ENCODE results near the gene LHFPL6. TPM values are rescaled to one million over a fixed set of nuclear protein-coding genes. Genes with fewer than 3 reads are reported as not detected.

Gene LHFPL6
- total and polyA plus RNA-seq, 10 of the 15 experiments (the other 5 are each of a cell fraction or from before 2014, with no cell fraction given) = 0.11 to 4.6 (median 0.41) TPM

DNA sequence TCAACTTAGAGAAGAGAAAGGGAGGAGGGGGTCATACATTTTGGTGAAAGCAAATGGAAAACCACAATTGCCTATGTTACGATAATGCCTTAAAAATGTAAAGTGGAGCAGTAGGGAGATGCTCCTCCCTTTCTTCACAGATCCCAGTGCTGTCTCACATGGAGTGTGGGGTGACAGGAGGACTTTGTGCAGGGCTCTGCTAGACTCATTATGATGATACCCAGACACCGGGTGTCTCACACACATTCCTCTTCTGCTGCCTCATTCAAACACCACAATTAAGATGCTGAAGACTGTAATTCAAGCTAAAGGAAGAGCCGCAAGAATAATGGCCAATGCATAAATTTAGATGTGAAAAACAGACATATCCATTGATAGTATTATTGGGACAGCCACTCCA, 150.6 kb downstream of the LHFPL6 start:
- Histone ChIP-seq H3K9ac (ENCODE audit: control insufficient read depth, insufficient read depth, low read length) (no peak overlapping the region), H4K20me1 (ENCODE audit: control insufficient read depth, insufficient read depth) (no peaks in the 10 kb centered on the region), H3K79me2 (ENCODE audit: control insufficient read depth, insufficient read depth, low read length) (no peaks in the 10 kb centered on the region), H3K27ac (ENCODE audit: control insufficient read depth, insufficient read depth) (no peak overlapping the region), H3K36me3 (ENCODE audit: control insufficient read depth in 2 of 2, insufficient read depth in 2 of 2, low read length in 1 of 2) (no peaks in the 10 kb centered on the region), H3K4me1 (ENCODE audit: control insufficient read depth, insufficient read depth, low read length) (no peaks in the 10 kb centered on the region), H3K4me2 (ENCODE audit: control insufficient read depth, insufficient read depth) (no peak overlapping the region), H3K4me3 (no peak overlapping the region), H3K9me3 (replicated peaks; ENCODE audit: control insufficient read depth, insufficient read depth, low read length) (no peaks in the 10 kb centered on the region), H3K27me3 (replicated peaks in 1 of 2; ENCODE audit: control insufficient read depth in 2 of 2, insufficient read depth in 2 of 2, low read length in 1 of 2) (no peaks in the 10 kb centered on the region), H2AFZ (ENCODE audit: control insufficient read depth, low read depth, low read length) (no peak overlapping the region)
- no TSS peak for BruUV-seq (replicated peaks)
- intact Hi-C loops (cut with micrococcal nuclease; ENCODE audit: unreplicated experiment) = no loop called here
- ChIA-PET SMC1A (ENCODE audit: uncharacterized antibody, unreplicated experiment) (interaction anchor here (0.8 to 1.9 kb wide), 10 partner anchors 8 to 307 kb away, joined by 3 to 10 read pairs (median 4); no protein-coding TSS in a partner anchor), RAD21 (ENCODE audit: unreplicated experiment) (interaction anchor here (1.2 to 1.6 kb wide), 2 partner anchors 36 to 159 kb away, joined by 4 to 7 read pairs; no protein-coding TSS in a partner anchor), CTCF (interaction anchor here (0.8 to 1.4 kb wide), 2 partner anchors 10 to 178 kb away, joined by 4 to 5 read pairs; no protein-coding TSS in a partner anchor), POLR2A (no interaction called here)
- no peak for ATAC-seq
- no peak for FAIRE-seq
- no peak for DNase-seq (ENCODE audit: low read depth, low spot score)
- in situ Hi-C loops (cut with MboI) = no loop called here
- TF ChIP-seq BRCA1 (IDR thresholded peaks at IDR 0.05; ENCODE audit: low read depth, low read length) = no peak
- TF ChIP-seq RCOR1 (conservative IDR thresholded peaks at IDR 0.05; ENCODE audit: low read depth, low read length) = no peak
- TF ChIP-seq ZZZ3 (IDR thresholded peaks at IDR 0.05; ENCODE audit: control insufficient read depth, insufficient read length, low read depth) = no peak
- TF ChIP-seq RAD51 (IDR thresholded peaks at IDR 0.05) = no peak
- TF ChIP-seq MAX (IDR thresholded peaks at IDR 0.05; ENCODE audit: low read depth, low read length) = no peak
- no peak for TF ChIP-seq SIN3A (IDR thresholded peaks at IDR 0.05; ENCODE audit: low read depth, low read length)
- TF ChIP-seq TCF3 (IDR thresholded peaks at IDR 0.05; ENCODE audit: borderline replicate concordance, insufficient read depth, low read depth, low read length) = no peak
- no peak for TF ChIP-seq ZSCAN29 (IDR thresholded peaks at IDR 0.05)
- TF ChIP-seq, protein P1, sequence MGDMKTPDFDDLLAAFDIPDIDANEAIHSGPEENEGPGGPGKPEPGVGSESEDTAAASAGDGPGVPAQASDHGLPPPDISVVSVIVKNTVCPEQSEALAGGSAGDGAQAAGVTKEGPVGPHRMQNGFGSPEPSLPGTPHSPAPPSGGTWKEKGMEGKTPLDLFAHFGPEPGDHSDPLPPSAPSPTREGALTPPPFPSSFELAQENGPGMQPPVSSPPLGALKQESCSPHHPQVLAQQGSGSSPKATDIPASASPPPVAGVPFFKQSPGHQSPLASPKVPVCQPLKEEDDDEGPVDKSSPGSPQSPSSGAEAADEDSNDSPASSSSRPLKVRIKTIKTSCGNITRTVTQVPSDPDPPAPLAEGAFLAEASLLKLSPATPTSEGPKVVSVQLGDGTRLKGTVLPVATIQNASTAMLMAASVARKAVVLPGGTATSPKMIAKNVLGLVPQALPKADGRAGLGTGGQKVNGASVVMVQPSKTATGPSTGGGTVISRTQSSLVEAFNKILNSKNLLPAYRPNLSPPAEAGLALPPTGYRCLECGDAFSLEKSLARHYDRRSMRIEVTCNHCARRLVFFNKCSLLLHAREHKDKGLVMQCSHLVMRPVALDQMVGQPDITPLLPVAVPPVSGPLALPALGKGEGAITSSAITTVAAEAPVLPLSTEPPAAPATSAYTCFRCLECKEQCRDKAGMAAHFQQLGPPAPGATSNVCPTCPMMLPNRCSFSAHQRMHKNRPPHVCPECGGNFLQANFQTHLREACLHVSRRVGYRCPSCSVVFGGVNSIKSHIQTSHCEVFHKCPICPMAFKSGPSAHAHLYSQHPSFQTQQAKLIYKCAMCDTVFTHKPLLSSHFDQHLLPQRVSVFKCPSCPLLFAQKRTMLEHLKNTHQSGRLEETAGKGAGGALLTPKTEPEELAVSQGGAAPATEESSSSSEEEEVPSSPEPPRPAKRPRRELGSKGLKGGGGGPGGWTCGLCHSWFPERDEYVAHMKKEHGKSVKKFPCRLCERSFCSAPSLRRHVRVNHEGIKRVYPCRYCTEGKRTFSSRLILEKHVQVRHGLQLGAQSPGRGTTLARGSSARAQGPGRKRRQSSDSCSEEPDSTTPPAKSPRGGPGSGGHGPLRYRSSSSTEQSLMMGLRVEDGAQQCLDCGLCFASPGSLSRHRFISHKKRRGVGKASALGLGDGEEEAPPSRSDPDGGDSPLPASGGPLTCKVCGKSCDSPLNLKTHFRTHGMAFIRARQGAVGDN (IDR thresholded peaks at IDR 0.05) = no peak
- no peak for TF ChIP-seq YBX1 (IDR thresholded peaks at IDR 0.05)
- WGBS (ENCODE audit: insufficient coverage, insufficient replicate concordance, low lambda C conversion rate, missing lambda C conversion rate) = 72% methylated on average over 3 of the region's 3 CpGs
